Measurements from ENCODE around the gene PLXNC1. TPM values are rescaled to one million over a fixed set of nuclear protein-coding genes. Genes with fewer than 3 reads are reported as not detected.

The PLXNC1 gene
- total and polyA plus RNA-seq, 4 donors: 1.7 to 70.0 (median 36.3) TPM

- 62 to 72% methylated on average over 6 of the region's 6 CpGs for WGBS, 2 donors
- TF ChIP-seq CTCF (IDR thresholded peaks at IDR 0.05; ENCODE audit: control extremely low read depth, extremely low read depth): no peak
- Histone ChIP-seq H3K4me3 (no peak overlapping the region), H3K27me3 (ENCODE audit: control insufficient read depth in 3 of 3, insufficient read depth in 3 of 3, low read length in 2 of 3) (no peaks in the 10 kb centered on the region), H3K9ac (ENCODE audit: insufficient read depth in 1 of 2, low read length in 2 of 2) (no peak overlapping the region), H3K4me1 (ENCODE audit: control insufficient read depth in 5 of 5, insufficient read depth in 5 of 5, low read length in 5 of 5) (peaks cover 0 to 6% (median 0%) of the 10 kb centered on the region in 5 donors), H3K9me3 (ENCODE audit: control insufficient read depth in 4 of 4, insufficient read depth in 3 of 4, low read length in 3 of 4) (no peaks in the 10 kb centered on the region), H3K36me3 (ENCODE audit: control insufficient read depth in 4 of 4, insufficient read depth in 4 of 4, low read length in 4 of 4) (no peaks in the 10 kb centered on the region), H3K27ac (ENCODE audit: low read depth in 1 of 2, low read length in 1 of 2) (no peak overlapping the region)
- DNase-seq (peak; percentile 28 to 58 (median 58)), ATAC-seq (ENCODE audit: insufficient read depth, low FRiP score) (no peak)
These were observed 94.5 kb downstream of the PLXNC1 start for GRCh38 chr12:94242901-94243300.

GRCh38 chr12:94244165-94245133 lies 96.1 kb downstream of the PLXNC1 start:
- no peak overlapping the region for H3K9ac ChIP-seq (ENCODE audit: insufficient read depth in 1 of 2, low read length in 2 of 2)
- H3K9me3 ChIP-seq (ENCODE audit: control insufficient read depth in 4 of 4, insufficient read depth in 3 of 4, low read length in 3 of 4): no peaks in the 10 kb centered on the region
- TF ChIP-seq CTCF (IDR thresholded peaks at IDR 0.05; ENCODE audit: control extremely low read depth, extremely low read depth): no peak
- peaks cover 0 to 6% (median 0%) of the 10 kb centered on the region in 5 donors for H3K4me1 ChIP-seq (ENCODE audit: control insufficient read depth in 5 of 5, insufficient read depth in 5 of 5, low read length in 5 of 5)
- 37 to 66% methylated on average over 11 of the region's 11 CpGs for WGBS, 2 donors
- ATAC-seq (ENCODE audit: insufficient read depth, low FRiP score) (no peak), DNase-seq (no peak)
- H3K27ac ChIP-seq (ENCODE audit: low read depth in 1 of 2, low read length in 1 of 2): peak overlapping the region in 1 of 2 donors; percentile 28
- H3K27me3 ChIP-seq (ENCODE audit: control insufficient read depth in 3 of 3, insufficient read depth in 3 of 3, low read length in 2 of 3): no peaks in the 10 kb centered on the region
- no peaks in the 10 kb centered on the region for H3K36me3 ChIP-seq (ENCODE audit: control insufficient read depth in 4 of 4, insufficient read depth in 4 of 4, low read length in 4 of 4)
- H3K4me3 ChIP-seq: no peak overlapping the region

GRCh38 chr12:94245631-94246383 lies 97.4 kb downstream of the PLXNC1 start:
- Histone ChIP-seq H3K4me1 (ENCODE audit: control insufficient read depth in 5 of 5, insufficient read depth in 5 of 5, low read length in 5 of 5) (peaks cover 0 to 6% (median 0%) of the 10 kb centered on the region in 5 donors), H3K27me3 (ENCODE audit: control insufficient read depth in 3 of 3, insufficient read depth in 3 of 3, low read length in 2 of 3) (no peaks in the 10 kb centered on the region), H3K9me3 (ENCODE audit: control insufficient read depth in 4 of 4, insufficient read depth in 3 of 4, low read length in 3 of 4) (no peaks in the 10 kb centered on the region), H3K36me3 (ENCODE audit: control insufficient read depth in 4 of 4, insufficient read depth in 4 of 4, low read length in 4 of 4) (no peaks in the 10 kb centered on the region), H3K4me3 (no peak overlapping the region), H3K9ac (ENCODE audit: insufficient read depth in 1 of 2, low read length in 2 of 2) (no peak overlapping the region), H3K27ac (ENCODE audit: low read depth in 1 of 2, low read length in 1 of 2) (no peak overlapping the region)
- no peak for ATAC-seq (ENCODE audit: insufficient read depth, low FRiP score)
- no peak for DNase-seq
- TF ChIP-seq CTCF (IDR thresholded peaks at IDR 0.05; ENCODE audit: control extremely low read depth, extremely low read depth): no peak
- WGBS, 2 donors: 64 to 72% methylated on average over 12 of the region's 12 CpGs

Data from lung (tissue), 12 donors.